ENCODE measurements around the gene PCBP3.

- TF ChIP-seq HDGF (IDR thresholded peaks at IDR 0.05): no peak
- no peak for TF ChIP-seq USF1 (IDR thresholded peaks at IDR 0.05; ENCODE audit: borderline replicate concordance, extremely low read length, insufficient read depth, low read depth, low read length)
- TF ChIP-seq TBL1XR1 (IDR thresholded peaks at IDR 0.05; ENCODE audit: low read depth, low read length): no peak
- TF ChIP-seq SP1 (IDR thresholded peaks at IDR 0.05; ENCODE audit: low read depth, low read length): no peak
- no peak for TF ChIP-seq ELK1 (IDR thresholded peaks at IDR 0.05; ENCODE audit: low read depth, low read length)
- no peak for TF ChIP-seq HDAC2 (IDR thresholded peaks at IDR 0.05)
- no peak for TF ChIP-seq USF2 (IDR thresholded peaks at IDR 0.05; ENCODE audit: borderline replicate concordance, low read depth, low read length)
- no peak for TF ChIP-seq CTCF (IDR thresholded peaks at IDR 0.05 in 2 of 3, conservative IDR thresholded peaks at IDR 0.05 in 1 of 3; ENCODE audit: control insufficient read depth in 2 of 3, extremely low read depth in 1 of 3, insufficient read depth in 1 of 3, low read depth in 3 of 3, low read length in 3 of 3)
Observed at GRCh38 chr21:45912611-45913417, 269.3 kb downstream of the PCBP3 start.

All from GM12878 (cell line).